SK-MEL-5 (cell line): ENCODE results near the gene ZNF362. TPM values are rescaled to one million over a fixed set of nuclear protein-coding genes. Genes with fewer than 3 reads are reported as not detected.
"Not testable (repeated sequence)": the region's sequence is repeated elsewhere in the genome, so short reads cannot be mapped to it uniquely, and the experiment has no call there.

Experiments
- DNase-seq: peaks from one replicate; pipeline ENCODE4 v3.0.0-alpha.2; 2016; ENCODE audit warnings: low read depth, low spot score
- in situ Hi-C: cut with HindIII; loops from 2 replicates; pipeline ENCODE4 v1.10.0; 2016; ENCODE audit warnings: low sequenced_read_pairs, high pct_unique_total_duplicates, low pct_unique_long_range_greater_than_20kb
- total RNA-seq: library from RNA; depleted of rRNA; stranded (reverse); fragments of >200 nt; shearing (Covaris generic); gene quantifications from 2 replicates; pipeline ENCODE4 v1.2.3, GENCODE V29; 2014

The ZNF362 gene
- total RNA-seq, 1 experiment from 2014 or later: 12.4 TPM

DNA sequence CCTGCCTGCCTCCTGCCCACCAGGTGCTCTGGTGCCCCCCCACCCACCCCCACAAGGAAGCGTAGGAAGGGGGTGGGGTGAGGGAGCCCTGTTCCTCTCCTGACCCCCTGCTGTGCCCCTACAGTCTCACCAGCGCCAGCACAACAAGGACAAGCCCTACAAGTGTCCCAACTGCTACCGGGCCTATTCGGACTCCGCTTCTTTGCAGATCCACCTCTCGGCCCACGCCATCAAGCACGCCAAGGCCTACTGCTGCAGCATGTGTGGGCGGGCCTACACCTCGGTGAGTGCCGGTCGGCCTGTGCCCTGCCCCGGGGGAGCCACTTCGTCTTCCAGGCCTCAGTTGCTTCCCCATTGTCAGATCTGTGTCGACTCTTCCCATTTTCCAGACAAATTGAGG, 38.7 kb downstream of the ZNF362 start:
- no peak for DNase-seq
- in situ Hi-C loops: no loop called here

DNA sequence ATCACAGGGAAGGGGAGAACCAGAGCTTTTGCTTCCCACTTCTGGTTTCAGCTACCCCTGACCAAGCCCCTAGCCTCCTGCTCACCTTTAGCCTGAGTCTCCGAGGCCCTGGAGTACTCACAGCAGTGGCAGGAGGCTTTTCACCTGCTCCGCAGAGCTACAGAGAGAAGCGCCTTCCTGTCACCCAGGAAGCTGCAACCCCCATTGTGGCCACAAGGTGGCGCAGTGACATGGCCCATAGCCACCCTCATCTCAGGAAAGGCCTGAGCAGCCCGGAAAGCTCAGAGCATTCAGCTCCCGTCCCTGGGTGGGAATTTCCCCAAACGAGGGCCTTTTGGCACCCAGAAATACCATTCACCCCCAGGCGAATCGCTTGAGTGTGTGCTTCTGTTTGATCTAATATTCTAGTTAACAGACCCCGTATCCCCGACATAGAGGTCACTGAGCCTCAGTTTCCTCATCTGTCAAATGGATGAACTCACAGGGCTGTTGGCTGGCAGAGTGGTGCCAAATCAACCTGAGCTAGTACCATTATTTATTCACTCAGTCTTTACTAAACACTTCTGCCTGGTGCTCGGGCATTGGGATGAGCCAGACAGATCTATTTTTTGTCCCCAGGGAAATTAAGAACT, 39.3 kb downstream of the ZNF362 start:
- peak; percentile 80 for DNase-seq
- in situ Hi-C loops: no loop called here

DNA sequence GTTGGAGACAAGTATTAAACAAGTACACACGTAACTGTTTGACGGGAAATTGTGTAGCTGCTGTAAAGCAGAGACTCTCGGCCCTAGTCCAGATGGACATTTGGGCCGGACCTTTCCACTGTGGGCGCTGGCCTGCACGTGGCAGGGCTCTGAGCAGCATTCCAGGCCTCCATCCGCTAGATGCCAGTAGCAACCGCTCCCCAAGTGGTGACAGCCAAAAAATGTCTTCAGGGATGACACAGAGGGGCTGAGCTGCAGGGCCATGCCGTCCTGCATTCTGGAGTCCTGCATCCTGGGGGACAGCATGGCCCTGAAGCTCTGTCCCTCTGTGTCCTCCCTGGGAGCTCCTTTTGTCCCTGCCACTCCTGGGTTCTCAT, 39.8 kb downstream of the ZNF362 start:
- DNase-seq: no peak
- in situ Hi-C loops: no loop called here

DNA sequence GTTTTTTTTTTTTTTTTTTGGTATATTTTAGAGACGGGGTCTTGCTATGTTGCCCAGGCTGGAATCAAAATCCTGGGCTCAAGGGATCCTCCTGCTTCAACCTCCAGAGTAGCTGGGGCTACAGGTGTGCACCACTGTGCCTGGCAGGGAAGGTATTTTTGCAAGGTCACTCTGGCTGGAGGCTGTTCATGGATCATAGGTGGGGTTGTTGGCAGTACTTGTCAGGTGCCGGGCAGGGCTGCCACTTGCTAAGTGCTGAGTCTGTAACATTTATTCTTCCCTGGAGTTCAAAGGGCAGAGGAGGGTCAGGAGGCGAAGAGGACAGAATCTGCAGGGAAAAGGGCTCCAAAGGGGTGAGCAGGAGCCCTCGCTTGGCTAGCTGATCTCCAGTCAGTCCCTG, 40.5 kb downstream of the ZNF362 start:
- in situ Hi-C loops: no loop called here

DNA sequence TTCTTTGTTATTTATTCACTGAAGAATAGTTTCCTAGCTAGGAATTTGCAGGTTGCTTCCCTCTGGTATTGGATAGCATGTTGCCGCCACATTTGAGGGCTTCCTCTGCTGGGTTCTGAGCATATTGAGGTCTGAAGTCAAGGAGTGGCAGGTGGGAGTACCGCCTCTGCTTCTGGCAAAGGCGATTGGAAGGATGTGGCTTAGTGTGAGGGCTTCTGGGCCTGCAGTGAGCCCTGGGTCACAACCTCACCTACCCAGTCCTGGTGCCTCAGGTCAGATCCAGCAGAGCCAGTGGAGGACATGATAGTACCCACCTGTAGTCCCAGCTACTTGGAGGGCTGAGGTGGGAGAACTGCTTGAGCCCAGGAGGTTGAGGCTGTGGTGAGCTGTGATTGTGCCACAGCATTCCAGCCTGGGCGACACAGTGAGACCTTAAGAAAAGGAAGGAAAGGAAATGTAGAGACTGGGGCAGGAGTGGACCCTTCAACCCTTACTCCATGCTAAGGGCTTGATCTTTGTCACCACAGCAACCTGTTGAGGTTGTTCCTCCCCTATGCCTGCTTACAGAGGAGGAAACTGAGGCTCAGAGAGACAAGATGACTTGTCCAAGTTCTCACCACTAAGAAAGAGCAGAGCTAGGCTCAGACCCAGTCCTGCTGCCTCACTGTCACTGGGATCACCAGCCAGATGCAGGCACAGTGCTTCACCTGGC, 41.8 kb downstream of the ZNF362 start:
- in situ Hi-C loops: no loop called here
- no peak for DNase-seq

More for the DNA sequence above, 40.5 kb downstream of the ZNF362 start:
- DNase-seq: no peak

DNA sequence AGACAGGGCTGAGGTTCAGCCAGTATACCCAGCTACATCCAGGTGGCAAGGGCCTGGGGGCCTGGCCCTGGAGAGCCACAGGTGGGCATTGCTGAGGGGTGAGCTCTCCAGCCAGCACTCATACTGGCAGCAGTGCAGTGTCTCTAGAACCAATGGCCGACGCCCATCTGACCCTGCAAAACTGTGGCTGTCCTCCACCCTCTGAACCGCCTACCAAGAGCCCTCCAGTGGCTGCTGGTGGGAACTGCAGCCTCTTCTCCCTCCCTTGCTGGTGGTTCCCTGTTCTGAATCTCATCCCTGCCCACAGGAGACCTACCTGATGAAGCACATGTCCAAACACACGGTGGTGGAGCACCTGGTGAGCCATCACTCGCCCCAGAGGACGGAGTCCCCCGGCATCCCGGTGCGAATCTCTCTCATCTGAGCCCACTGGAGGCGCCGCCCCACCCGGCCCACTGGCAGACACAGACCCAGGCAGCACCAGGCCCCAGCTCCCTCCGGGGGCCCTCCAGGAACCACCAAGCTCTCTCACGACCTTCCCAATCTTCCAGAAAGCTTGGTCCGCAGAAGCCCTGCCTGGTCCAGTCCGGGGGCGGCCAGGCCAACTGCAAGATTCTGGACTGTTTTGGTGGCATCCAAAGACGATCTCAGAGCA, 42.5 kb downstream of the ZNF362 start:
- DNase-seq: peak; percentile 68
- in situ Hi-C loops: no loop called here

DNA sequence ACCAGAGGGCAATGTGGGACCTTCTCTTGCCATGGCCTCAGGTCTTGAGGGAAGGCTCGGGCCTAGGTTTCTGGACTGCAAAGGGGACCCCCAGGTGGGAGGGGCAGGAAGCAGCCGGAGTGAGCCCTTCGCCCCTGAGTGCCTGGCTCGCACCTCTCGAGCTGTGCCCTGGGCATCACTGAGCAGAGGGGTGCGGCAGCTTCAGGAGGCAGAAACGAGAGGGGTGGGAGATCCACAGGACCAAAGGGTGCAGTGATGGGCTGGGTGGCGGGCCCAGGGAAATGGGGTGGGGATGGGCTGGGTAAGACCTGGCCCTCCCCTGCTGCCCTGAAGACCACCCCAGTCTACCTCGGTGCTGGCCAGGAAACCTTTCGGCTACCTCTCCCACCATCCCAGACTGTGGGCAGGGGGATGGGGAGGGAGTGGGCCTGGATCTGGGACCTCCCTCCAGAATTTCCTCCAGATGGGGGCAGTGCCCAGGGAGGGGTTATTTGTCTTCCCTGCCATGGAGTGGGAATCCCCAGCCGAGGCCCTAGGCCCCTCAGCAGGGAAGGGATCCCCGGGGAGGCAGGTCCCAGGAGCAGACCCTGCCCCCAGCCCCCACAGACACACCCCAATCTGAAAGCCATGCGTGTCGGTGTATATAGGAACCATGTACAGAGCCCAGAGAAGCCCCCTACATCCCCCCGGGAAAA, 43.3 kb downstream of the ZNF362 start:
- in situ Hi-C loops: no loop called here
- DNase-seq: no peak

DNA sequence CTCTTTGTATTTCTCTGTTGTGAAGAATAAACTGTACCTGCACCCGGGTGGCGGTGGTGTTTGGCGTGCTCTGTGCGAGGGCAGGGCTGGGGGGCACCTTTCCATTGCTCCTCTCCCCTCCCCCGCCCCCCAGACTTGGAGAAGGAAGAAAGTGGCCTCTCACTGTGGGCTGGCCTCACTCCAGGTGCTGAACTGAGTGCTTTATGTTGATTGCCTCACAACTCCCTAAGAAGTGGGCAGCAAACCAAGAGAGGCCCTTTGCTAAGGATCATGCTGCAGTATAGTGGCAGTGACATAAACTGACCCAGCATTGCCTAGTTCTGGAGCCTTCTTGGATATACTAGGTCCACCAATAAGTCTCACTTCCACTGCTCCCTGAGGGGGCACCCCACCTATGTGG, 44.4 kb downstream of the ZNF362 start:
- peak; percentile 26 for DNase-seq
- in situ Hi-C loops: no loop called here

DNA sequence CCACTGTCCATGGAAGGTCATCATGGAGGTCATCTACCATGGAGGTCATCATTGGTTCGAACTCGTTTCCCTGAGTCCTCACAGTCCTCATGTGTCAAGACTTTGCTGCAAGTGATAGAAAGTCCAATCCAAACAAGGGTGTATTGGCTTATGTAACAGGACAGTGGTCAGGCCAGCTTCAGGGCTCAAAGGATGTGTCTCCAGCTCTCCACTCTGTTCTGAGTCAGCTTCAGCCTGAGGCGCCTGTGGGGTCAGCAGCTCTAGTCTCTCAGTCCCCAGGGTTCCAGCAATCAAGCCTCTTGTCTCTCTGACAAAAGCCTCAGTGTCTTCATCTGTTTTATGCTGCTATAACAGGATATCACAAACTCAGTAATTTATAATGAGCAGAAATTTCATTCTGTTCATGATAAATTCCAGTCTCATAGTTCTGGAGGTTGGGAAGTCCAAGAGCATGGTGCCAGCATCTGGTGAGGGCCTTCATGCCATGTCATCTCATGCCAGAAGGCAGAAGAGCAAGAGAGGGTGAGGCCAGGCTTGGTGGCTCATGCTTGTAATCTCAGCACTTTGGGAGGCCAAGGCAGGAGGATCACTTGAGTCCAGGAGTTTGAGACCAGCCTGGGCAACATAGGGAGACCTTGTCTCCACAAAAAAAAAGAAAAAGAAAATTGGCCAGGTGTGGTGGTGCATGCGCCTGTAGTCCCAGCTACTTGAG, 45.1 kb downstream of the ZNF362 start:
- peak; percentile 89 for DNase-seq

DNA sequence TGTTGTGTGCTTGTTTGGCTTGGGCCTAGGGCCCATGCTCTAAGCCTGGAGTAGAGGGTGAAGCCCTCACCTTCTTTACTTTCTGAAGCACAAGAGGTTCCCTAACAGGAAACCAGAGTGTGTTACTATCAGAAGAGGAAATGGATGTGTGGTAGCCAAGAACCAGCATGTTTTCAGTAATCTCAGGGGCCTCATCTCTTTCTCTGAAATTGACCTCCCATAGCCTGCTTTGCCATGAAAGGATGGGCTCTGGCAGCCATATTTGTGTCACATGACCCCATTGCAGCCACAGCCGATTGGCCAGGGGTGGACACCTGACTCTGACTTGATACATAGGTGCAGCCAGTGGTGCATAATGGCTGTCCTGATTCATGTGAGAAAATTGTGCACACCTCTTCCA, 46.0 kb downstream of the ZNF362 start:
- in situ Hi-C loops: no loop called here
- DNase-seq: no peak

More for the DNA sequence above, 45.1 kb downstream of the ZNF362 start:
- in situ Hi-C loops: no loop called here

DNA sequence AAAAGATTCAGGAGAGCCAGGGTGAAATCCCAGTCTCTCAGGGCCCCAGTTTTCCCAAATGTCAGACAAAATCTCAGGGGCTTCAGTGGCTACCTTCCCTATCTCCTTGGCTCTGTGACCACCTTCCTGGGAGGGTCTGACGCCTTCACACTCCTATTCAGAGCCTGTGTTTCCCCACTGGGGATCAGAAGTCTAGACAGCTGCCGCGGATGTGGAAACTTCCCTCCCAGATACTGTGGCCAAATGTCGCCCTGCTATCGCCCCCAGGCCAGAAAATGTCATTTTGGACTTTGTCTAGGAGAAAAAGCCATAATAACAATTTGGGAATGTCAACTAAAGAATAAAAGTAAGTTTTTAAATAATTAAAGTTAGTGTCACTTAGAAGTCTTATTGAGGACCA, 48.7 kb downstream of the ZNF362 start:
- DNase-seq: no peak
- in situ Hi-C loops: no loop called here

DNA sequence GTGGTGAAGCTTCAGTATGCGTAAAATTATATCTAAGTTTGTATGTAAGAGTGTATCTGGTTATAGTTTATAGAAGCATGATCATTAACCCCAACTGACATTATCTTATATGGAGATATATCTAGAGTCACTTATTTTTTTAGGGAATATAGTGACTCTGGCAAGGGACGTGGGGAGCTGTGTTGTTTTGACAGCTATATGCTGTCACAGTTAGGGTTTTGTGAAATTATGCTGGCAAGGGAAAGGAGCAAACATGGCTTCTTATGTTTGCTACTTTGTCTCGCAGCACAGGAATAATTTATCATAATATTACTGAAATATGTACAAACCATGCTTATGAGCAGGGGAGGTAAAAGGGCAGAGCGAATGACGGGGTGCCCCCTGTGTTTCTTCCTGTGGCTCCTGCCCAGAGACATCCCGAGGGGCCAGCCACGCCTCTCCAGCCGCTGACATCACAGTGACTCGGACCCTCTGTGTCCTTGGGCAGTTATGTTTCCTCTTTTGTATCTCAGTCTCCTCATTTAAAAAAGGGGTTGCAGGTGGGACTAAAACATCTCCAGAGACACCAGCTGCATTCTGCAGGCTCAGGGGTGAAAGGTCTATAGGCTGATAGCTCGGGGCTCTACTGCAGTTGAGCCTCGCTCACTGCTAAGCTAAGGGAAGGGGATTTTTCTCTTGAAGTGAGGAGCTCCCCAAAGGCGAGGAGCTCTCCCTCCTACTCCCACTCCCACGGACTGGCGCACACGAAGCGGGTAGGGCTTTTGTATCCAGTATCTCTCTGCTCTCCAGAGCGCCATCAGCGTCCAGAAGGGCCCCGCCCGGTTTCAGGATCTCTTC, 49.7 kb downstream of the ZNF362 start:
- no peak for DNase-seq
- in situ Hi-C loops: no loop called here

DNA sequence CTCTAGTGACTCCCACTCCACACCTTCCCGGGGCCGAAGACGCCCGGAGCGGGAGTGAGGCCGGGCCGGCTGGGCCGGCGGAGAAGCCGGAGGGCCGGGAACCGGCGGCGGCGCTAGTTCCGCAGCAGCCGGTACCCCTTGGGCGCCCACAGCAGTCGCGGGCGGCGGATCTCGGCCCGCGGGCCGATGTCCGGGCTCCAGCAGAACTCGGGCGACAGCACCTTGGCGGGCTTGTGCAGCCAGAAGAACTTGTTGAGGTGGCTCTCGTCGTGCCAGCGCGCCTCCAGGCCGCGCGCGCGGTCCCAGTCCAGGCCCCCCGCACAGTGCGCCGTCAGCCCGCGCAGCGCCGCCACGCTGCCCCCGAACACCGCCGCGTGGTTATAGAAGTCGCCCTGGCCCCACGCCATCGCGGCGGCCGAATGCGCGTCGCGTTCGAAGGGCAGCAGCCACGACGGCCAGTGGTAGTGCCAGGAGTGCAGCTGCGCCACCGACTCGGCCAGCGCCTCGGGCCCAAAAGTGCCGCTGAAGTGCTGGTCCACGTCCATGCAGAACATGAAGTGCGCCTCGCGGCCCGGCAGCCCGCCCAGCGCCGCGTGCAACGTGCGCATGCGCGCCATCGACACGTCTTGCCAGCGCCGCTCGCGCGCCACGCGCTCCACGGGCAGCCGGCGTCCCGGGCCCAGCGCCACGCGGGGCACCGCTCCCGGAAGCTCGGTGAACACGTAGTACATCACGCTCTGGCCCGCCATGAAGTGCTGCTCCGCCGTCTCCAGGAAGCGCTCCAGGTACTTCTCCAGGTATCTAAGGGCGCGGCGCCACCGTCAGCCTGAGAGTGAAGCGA, 50.6 kb downstream of the ZNF362 start:
- DNase-seq: no peak
- in situ Hi-C loops: no loop called here

DNA sequence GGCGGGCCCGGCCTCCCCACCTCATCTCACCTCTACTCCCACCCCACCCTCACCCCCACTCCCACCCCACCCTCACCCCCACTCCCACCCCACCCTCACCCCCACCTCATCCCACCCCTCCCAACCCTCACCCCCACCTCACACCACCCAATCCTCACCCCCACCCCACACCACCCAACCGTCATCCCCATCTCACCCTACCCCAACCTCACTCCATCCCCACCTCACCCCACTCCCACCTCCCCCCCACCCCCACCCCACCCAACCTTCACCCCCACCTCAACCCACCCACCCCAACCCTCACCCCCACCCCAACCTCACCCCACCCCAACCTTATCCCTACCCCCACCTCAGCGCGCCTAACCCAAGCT, 51.2 kb downstream of the ZNF362 start:
- DNase-seq: no peak
- in situ Hi-C loops: no loop called here

DNA sequence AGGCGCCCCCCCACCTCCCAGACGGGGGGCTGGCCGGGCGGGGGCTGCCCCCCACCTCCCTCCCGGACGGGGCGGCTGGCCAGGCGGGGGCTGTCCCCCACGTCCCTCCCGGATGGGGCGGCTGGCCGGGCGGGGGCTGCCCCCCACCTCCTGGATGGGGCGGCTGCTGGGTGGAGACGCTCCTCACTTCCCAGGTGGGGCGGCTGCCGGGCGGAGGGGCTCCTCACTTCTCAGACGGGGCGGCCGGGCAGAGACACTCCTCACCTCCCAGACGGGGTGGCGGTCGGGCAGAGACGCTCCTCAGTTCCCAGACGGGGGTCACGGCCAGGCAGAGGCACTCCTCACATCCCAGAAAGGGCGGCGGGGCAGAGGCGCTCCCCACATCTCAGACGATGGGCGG, 53.1 kb downstream of the ZNF362 start:
- in situ Hi-C loops, DNase-seq: not testable (repeated sequence)

DNA sequence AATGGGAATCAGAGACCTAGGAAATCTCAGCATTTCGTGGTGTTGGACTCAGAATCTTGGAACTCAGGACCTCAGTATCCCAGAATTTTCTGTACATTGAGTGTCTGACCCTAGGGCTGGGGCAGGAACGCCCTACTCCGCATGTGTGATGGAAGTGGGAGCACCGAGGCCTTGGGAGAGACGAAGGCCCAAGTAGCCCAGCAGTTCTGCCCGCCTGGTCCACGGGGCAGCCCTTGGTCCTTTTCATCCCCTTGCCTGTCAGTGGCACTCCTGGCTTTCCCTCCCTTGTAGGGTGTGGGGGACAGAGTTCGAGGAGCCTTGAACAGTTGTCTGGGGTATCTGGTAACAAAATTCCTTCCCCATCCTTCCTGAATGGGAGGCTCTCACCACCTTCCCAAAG, 54.4 kb downstream of the ZNF362 start:
- in situ Hi-C loops: no loop called here
- DNase-seq: no peak
